Stimulated activated CD4-positive, alpha-beta T cell treated with anti-CD3 and anti-CD28 coated beads, Interleukin-2, amount 100 ng/mL, for 24 hours (primary cell): ENCODE data around the gene PARD3.
"Not testable (repeated sequence)": the region's sequence is repeated elsewhere in the genome, so short reads cannot be mapped to it uniquely, and the experiment has no call there.

Source experiments
- DNase-seq, 2 donors: peaks; one replicate each; pipeline ENCODE4 v3.0.0-alpha.2; 2020

PARD3 gene

DNA sequence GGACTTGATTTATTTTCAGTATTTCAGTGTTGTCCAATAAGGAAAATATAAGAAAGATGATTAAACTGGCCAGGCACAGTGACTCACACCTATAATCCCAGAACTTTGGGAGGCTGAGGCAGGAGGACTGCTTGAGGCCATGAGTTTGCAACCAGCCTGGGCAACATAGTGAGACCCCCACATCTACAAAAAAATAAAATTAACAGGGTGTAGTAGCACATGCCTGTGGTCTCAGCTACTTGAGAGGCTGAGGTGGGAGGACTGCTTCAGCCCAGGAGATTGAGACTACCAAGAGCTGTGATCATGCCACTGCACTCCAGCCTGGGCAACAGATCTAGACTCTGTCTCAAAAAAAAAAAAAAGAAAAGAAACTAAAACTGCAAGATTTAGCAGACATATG is 138.0 kb downstream of the PARD3 start:
- DNase-seq: no peak

DNA sequence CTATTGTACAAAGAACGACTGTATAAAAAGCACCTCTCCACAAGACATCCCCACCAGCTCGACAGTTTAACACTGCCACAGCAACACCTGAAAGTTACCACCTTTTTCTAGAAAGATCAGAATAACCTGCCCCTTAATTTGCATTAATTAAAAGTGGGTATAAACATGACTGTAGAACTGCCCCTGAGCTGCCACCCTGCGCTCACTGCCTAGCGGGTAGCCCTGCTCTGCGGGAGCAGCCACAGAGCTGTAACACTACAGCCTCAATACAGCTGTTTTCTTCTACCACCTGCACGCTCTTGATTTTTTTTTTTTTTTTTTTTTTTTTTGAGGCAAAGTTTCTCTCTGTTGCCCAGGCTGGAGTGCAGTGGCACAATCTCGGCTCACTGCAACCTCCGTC is 140.9 kb downstream of the PARD3 start:
- DNase-seq: no peak

DNA sequence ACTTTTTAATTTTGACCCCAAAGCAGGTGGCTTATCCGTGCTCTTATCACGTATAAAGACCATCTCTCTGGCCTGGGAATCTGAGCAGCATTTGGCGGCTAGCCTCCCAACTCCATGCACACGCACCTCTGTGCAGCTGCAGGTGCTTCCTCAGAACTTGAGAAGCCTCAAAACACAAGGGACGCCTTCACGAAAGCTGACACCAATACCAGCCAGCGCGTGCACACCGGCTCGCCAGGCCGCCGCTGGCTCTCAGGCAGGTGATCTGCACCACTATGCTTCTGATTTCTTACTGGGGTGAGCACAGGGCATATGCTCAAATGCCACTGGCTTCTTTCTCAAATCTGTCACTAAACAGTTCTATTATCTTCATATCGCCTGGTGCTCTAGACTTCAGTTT is 145.0 kb downstream of the PARD3 start:
- no peak for DNase-seq

DNA sequence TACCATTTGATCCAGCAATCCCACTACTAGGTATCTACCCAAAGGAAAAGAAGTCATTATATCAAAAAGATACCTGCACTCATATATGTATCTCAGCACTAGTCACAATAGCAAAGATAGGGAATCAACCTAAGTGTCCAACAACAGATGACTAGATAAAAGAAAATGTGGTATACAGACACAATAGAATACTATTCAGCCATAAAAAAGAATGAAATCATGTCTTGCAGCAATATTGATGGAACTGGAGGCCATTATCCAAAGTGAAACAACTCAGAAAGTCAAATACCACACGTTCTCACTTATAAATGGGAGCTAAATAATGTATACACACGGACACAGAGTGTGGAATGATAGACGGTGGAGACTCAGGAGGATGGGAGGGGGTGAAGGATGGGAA is 146.0 kb downstream of the PARD3 start:
- DNase-seq: no peak

DNA sequence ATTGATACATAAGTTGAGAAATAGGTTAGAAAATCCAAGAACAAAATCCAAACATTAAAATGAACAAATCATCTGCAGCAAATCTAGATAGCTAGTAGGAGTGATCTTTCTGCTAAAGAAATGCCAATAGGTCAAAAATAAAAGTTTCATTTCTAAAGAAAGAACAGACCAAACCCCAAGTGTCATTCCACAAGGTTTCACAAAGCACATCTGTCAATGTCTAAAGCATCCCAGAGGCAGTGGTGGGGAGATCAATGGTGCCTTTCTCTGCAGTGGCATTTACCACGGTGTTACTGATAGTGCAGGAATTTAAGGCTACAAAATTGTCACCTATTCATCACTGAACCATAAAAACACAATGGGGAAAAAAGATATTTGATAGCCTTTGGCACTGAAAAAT is 147.9 kb downstream of the PARD3 start:
- DNase-seq: no peak

DNA sequence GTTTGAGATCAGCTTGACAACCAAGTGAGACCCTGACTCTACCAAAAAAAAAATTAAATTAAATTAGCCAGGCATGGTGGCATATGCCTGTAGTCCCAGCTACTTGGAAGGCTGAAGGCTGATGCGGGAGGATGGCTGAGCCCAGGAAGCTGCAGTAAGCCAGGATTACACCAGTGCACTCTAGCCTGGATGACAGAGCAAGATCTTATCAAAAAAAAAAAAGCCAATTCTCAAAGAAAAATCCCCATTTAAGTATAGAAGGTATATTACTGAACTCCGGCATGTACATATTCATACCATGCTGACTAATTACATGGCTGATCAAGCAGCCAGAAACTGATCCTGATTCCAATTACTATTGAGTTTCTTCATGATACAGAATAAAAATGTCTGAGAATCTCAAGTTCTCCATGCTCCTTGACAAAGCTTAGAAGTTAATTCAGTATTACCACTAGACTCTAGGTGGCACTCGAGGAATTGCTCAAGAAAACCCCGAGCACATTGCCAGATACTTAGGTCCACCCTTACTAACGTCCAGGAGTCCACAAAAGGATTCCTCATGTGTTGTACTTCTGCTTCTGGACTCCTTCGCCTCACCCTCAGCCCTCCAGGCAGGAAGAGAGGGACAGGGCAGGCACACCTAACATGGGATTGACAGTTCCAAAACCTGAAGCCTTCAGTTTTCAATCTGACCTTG is 148.9 kb downstream of the PARD3 start:
- DNase-seq: no peak

DNA sequence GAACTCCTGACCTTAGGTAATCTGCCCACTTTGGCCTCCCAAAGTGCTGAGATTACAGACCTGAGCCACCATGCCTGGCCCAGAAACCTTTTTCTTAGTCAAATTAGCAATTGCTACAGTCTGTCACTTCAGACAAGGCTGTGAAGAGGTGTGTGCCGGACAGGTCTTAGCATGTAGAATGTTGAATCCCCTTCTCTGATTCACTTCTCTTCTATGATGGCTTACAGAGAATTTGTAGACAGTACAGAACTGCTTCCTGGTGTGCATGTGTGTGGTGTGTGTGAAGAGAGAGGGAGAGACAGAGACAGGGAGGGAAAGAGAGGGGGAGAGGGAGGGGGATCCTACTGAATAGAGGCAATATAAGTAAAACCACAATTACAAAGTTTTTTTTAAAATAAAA is 150.4 kb downstream of the PARD3 start:
- no peak for DNase-seq

DNA sequence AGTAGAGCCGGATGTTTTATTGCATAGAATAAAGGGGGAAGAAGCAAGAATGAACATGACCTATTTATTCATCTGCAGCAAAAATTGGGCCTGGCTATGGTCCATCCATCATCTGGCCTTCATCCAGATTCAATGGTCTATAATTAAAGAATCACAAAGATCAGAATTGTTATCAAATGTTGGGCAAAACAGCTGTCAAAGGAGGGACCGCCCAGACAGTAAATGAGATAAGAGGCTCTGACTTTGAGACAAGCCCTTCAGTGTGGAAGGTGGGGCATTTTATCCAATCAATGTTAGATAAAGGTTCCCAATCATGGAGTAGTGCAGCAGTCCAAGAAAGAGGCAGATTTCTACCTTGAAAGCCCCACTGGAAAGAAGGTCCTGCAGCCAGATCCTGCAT is 153.5 kb downstream of the PARD3 start:
- DNase-seq: no peak

DNA sequence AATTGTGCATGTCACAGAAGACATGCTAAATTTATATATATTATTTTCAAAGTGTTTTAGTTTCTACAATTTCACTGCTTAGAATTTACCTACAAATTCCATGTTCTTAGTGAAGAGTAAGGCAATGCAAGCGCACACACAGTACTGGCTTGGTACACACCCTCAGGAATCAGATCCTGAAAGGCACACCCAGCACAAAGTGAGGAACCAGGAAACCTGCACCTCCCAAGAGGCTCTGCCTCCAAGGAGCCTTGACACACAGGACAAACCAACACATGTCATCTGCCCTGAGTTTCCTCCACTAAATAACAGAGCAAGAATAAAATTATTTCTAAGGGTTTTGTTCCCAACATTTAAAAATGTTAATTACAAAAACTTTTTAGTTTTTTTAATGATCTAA is 156.2 kb downstream of the PARD3 start:
- DNase-seq: no peak

DNA sequence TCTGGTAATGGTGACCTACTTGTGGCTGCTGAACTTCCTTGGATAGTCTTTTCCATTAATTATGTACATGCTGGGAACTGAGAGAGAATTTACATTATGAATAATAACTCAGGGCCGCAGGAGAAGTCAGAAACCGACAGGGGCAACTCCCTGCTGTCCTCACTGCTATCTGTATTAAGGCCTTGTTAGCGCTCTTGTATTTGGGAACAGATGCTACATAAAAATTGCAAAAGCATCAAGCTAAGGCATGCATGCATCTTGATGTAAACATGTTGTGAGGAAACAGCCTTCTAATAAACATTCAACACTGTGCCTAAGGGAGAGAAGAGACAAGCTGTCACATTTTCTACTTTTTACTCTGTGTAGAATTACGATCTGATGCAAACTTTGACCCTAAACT is 158.4 kb downstream of the PARD3 start:
- no peak for DNase-seq

DNA sequence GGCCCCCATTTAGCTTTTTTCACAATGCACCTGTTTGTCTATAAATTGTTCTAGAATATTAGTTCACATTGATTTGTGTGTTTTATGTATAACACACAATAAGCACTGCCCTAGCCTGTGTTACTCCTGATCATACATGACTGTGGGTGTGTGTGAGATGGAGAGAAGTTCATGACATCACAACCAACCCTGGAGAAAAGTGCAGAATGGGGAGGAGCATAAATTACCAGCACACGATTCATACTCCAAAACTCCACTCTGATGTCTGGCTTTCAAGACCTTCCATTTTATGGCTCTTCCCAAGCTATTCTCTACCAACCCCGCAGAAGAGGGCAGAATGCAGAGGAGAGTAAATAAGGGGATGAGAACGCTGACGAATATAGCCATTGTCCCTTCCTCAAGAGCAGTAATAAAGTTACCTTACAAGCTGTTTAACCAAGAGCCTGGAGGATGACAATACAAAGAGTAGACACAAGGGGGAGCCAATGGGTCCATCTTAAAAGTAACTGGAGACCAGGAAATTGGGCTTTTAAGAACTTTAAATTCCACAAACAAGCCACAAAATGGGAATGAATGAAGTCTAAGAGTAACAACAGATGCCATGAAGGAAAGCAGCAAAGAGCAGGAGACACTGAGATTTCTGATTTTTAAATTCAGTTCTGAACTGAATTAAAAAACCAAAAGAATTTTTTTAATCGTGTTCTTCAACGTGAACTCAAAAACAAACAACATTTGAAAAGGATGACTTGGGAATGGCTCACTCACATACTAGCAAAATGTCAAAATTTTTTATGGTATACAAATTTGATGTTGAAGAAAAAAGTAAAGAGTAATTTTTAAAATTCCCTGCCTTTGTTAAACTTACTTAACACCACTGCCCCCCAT is 159.6 kb downstream of the PARD3 start:
- DNase-seq: peak in 1 of 2 donors; percentile 13

DNA sequence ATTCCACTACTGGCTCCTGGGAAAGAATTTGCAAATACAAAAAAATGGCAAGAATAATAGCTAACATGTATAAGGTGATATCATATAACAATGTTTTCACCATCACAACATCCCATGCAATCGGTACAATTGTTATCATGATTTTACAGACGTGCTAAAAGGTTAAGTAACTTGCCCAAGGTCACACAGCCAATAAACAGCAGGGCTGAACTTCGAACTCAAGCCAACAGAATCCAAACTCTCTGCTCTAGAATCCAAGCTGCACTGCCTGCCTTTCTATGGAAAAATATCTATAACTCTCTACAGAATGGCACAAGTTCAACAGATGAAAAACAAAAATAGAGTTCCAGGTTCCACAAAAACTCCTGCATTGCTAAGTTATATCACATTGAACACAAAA is 160.9 kb downstream of the PARD3 start:
- no peak for DNase-seq

DNA sequence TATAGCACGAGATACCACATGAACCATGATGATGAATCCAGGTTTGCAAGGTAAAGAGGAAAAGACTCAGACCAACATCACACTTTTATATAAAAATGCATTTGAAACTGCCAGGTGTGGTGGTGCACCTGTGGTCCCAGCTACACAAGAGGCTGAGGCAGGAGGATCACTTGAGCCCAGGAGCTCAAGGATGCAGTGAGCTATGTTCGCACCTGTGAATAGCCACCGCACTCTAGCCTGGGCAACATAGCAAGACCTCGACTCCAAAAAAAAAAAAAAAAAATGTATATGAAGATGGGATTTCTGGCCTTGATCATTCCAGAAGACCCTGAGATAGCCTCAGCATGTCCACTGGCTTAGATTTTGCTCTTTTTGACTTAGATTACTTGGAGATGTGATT is 161.6 kb downstream of the PARD3 start:
- DNase-seq: no peak

DNA sequence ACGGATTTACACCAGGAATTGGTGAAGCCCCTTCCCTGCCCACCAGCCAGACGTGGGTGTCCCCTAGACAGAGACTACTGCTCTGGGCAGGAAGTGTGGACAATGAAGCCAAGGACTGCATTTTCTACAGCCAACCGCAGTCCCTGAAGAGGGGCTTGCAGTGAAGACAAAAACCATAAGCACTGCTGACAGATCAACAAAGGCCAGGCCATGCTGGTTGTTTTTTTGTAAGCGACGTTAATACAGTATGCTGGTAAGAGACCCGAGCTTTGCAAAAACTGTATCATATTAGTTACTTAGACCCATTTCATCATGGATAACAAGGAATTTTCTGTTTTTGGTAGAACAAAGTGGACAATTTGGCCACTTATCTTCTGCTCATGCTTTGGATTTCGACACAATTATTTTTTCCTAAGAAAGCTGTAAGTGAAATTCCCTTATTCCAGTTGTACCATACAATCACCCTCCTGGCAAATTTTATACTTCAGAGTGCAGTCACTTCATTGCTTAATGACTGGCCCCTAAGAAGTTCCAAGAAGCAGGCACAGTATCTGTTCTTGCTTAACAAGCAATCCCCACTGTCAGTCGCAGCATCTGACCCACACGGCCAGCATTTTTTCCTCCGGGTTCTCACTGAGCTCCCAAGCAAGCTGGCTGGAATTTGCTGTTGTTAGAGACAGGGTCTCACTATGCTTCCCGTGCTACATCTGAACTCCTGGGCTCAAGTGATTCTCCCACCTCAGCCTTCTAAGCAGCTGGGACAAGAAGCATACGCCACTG is 163.5 kb downstream of the PARD3 start:
- no peak for DNase-seq

DNA sequence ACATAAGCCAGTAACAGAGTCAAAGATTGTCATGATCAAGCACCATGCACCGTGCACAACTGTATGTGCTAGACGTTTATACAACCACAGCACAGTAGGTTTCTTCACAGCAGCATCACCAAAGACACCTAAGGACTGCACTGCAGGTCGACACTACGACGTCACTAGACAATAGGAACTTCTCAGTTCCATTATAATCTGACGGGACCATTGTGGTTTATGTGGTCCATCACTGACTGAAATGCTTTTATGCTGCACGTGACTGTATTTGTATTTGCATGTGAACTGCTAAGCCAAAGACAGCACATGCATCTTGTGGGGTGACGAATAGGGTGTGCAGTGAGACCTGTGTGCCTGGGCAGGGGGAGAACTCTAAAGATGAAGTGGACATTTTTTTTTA is 164.9 kb downstream of the PARD3 start:
- DNase-seq: no peak

DNA sequence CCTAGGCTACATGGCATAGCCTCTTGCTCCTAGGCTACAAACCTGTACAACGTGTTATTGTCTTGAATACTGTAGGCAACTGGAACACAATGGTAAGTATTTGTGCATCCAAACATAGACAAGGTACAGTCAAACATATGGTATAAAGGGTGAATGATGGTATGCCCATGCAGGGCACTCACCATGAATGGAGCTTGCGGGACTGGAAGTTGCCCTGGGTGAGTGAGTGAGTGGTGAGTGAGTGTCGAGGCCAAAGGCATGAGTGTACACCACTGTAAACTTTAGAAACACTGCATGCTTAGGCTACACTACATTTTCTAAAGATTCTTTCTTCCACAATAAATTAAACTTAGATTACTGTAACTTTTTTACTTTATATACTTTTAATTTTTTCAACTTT is 165.7 kb downstream of the PARD3 start:
- no peak for DNase-seq

DNA sequence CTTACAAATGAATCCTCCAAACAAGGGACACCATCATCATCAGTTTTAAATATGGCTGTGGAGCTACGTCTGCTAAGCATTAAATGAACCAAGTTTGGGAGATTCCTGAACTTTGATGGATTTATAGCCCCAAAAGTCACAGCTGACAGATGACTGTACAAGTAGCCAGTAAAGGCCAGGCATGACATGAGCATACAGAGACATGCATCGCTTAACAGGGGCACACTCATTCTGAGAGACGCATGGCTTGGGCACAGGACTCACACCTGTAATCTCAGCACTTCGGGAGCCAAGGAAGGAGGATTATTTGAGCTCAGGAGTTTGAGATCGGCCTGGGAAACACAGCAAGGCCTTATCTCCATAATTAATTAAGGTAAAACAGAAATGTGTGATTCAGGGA is 166.2 kb downstream of the PARD3 start:
- no peak for DNase-seq

DNA sequence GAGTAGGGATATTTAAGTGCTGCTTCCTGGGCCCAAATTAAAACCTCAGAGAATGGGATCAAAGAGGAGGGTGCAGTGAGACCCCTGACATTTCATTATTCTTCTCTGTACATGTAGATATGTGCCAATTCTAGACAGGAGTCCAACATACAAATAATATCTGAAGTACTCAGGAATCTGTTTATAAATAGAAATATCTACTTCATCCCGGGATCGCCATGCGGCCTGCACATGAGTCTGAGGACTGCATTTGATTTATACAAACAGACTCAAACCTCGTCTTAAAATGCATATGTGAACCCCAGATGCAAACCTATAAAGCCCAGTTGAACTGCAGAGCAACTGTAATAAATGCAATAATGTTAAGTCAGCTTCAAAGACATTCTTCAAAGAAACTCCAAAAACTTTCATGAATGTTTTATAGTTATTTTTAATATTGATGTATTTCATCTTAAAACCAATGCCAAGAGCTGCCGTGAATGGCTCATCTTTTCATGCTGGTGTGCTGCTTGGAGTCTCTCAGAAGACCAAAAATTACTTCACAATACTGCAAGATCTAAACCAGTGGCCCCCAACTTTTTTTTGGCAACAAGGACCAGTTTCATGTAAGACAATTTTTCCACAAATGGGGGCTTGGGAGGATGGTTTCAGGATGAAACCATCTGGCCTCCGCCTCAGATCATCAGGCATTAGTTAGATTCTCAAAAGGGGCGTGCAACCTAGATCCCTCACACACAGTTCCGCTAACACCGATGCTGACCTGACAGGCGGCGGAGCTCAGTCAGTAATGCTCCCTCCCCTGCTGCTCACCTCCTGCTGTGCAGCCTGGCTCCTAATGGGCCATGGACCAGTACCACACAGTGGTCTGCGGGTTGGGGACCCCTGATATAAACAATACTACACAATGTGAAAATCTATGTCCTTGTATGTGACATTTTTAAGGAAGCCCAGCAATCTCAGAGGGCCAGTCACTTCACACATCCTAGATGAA is 166.9 kb downstream of the PARD3 start:
- DNase-seq: no peak

DNA sequence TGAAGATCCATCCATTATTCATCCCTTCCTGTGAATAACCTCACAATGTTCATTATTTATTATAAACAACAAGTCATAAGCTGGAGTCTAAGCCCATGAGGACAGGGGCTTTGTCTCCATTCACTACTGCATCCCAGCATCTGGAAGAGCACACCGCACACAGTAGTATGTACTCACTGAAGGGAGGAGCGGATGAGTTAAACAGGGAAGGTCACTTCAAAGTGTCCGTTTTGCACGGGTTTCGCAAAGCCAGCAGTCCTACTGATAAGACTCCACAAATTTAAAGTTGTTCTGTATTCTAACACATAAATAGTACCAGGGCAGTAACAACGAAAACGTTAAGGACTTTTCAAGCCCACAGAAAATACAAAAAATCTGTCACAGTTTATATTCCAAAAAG is 167.9 kb downstream of the PARD3 start:
- DNase-seq: no peak

DNA sequence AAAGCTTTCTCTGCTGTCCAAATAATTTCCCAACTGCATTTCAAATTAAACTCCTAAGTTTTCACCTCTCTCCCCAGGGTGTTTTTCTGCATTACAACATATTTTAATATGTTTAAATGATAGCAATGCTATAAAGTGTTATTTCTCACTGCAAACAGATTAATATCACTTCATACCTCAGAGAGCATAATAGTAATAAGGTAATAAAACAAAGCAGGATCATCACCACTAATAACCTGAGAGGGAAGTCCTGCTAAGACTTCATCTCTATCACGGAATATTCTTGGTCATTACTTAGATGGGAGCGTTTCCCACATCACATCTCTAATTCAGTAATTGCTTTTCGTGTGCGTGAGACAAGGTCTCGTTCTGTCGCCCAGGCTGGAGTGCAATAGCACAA is 168.8 kb downstream of the PARD3 start:
- no peak for DNase-seq

DNA sequence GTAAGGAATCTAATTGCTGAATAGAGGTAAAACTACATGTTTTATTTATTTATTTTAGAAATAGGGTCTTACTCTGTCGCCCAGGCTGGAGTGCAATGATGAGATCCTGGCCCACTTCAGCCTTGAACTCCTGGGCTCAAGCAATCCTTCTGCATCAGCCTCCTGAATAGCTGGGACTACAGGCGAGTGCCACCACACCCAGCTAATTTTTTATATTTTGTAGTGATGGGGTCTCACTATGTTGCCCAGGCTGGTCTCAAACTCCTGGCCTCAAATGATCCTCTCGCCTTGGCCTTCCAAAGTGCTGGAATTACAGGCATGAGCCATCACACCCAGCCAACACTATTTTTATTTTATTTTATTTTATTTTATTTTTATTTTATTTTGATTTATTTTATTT is 170.3 kb downstream of the PARD3 start:
- not testable (repeated sequence) for DNase-seq

DNA sequence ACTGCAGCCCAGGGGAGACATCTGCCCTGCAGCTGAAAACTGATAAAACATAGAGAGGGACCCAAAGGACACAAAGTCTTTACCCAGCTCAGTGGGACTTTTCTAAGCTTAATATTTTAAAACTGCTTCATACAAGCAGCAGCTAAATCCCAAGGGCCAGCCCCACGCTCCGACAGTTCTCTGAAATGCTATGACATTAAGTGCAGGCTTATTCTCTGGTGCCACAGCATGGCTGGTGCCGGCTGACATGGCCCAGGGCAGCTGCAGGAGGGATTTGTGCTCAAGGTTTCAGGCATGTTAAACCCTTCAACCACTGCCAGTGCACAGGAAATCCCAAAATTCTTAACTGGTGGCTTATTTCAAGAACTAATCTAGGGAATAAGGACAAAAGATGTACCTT is 170.9 kb downstream of the PARD3 start:
- DNase-seq: no peak

DNA sequence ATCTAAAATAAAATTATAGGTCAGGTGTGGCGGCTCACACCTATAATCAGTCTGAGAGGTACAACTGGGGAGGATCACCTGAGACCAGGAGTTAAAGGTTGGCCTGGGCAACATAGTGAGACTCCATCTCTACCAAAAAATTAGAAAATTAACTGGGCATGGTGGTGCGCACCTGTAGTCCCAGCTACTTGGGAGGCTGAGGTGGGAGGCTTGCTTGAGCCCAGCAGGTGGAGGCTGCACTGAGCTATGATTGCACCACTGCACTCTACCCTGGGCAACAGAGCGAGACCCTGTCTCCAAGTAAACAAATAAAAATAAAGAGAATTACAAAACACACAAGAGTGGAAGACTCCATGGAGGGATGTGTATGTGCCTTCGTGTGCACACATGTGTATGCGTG is 171.5 kb downstream of the PARD3 start:
- no peak for DNase-seq
